ENCODE measurements around the gene DMD.

DMD gene

DNA sequence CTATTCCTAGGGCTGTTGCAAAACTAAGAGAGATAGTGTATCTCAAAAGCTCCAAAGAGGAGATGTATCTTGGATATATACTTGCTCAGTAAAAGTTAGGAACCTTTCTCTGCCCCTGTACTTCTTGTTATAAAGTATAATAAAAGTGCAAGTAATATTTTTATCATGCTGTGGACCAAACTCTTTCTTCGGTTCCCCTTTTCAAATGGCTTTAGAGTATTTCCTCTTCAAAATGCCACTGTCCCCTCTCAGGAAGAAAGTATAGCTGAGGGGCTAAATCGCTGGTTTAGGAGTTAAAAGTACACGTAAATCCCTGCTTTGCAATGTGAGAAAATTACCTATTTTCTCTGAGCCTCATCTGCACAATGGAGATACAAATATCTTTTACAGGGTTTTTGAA lies 1970.4 kb downstream of the DMD start:
- Histone ChIP-seq H3K36me3 (ENCODE audit: insufficient read depth, low read length) (no peaks in the 10 kb centered on the region), H3K9me3 (ENCODE audit: insufficient read depth, low read length, severe bottlenecking) (no peaks in the 10 kb centered on the region), H3K27me3 (ENCODE audit: insufficient read depth, low read length, poor library complexity) (no peaks in the 10 kb centered on the region), H3K9ac (ENCODE audit: low read depth, low read length) (no peak overlapping the region), H4K20me1 (ENCODE audit: insufficient read depth, low read length) (no peaks in the 10 kb centered on the region), H2AFZ (ENCODE audit: low read depth, low read length) (no peak overlapping the region), H3K4me2 (ENCODE audit: insufficient read depth, low read length) (no peak overlapping the region), H3K27ac (ENCODE audit: low read length) (no peak overlapping the region), H3K4me3 (ENCODE audit: low read depth in 1 of 2, low read length in 2 of 2) (no peak overlapping the region), H3K4me1 (ENCODE audit: insufficient read depth, low read length) (no peaks in the 10 kb centered on the region), H3K79me2 (ENCODE audit: insufficient read depth, low read length) (no peaks in the 10 kb centered on the region)
- DNase-seq, result no peak
- no peak for ATAC-seq (ENCODE audit: insufficient read depth, low read depth)
- TF ChIP-seq, protein P1, sequence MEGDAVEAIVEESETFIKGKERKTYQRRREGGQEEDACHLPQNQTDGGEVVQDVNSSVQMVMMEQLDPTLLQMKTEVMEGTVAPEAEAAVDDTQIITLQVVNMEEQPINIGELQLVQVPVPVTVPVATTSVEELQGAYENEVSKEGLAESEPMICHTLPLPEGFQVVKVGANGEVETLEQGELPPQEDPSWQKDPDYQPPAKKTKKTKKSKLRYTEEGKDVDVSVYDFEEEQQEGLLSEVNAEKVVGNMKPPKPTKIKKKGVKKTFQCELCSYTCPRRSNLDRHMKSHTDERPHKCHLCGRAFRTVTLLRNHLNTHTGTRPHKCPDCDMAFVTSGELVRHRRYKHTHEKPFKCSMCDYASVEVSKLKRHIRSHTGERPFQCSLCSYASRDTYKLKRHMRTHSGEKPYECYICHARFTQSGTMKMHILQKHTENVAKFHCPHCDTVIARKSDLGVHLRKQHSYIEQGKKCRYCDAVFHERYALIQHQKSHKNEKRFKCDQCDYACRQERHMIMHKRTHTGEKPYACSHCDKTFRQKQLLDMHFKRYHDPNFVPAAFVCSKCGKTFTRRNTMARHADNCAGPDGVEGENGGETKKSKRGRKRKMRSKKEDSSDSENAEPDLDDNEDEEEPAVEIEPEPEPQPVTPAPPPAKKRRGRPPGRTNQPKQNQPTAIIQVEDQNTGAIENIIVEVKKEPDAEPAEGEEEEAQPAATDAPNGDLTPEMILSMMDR (IDR thresholded peaks at IDR 0.05; ENCODE audit: borderline replicate concordance, extremely low read depth, low read length, poor library complexity, severe bottlenecking), result no peak
- no peak for TF ChIP-seq EZH2 (IDR thresholded peaks at IDR 0.05; ENCODE audit: borderline replicate concordance, low read depth, low read length, severe bottlenecking)

DNA sequence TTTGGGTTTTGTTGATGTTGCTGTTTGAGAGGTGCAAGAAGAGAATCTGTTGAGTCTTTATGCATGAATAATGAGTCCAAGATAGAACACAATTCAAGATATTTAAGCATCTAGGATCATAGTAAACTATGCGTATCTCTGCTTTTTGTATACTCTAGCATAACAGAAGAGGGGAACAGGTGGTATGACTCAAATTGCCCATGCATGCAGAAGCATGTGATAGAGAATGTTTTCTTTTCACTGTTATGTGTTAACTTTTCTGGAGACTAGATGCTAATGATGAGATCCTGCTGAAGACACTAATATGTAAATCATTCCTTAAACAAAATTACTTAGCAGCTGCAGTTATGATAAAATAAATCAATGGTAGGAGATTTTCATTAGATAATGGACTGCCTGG lies 1974.2 kb downstream of the DMD start:
- no peak for ATAC-seq (ENCODE audit: insufficient read depth, low read depth)

DNA sequence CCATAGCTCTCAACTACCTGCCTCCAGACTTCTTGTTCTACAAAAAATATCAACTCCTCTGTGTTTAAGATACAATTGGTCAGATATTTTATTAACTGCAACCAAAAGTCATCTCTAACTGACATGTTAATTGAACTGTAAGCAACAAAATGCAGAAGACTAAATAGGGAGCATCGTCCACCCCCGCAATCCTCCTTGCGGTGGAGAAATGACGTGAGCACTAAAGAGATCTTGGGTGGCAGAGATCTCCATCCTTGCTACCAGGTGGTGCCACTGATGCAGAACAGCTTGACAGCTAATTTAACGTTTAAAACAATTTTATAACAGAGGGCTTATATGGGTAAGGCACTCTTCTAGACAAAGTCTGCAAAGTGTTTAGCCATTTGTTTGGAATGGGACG lies 1975.1 kb downstream of the DMD start:
- Histone ChIP-seq H3K4me2 (ENCODE audit: insufficient read depth, low read length) (no peak overlapping the region), H2AFZ (ENCODE audit: low read depth, low read length) (no peak overlapping the region), H3K27me3 (ENCODE audit: insufficient read depth, low read length, poor library complexity) (no peaks in the 10 kb centered on the region), H3K4me1 (ENCODE audit: insufficient read depth, low read length) (no peaks in the 10 kb centered on the region), H3K27ac (ENCODE audit: low read length) (no peak overlapping the region), H3K9ac (ENCODE audit: low read depth, low read length) (no peak overlapping the region), H3K9me3 (ENCODE audit: insufficient read depth, low read length, severe bottlenecking) (no peaks in the 10 kb centered on the region), H4K20me1 (ENCODE audit: insufficient read depth, low read length) (no peaks in the 10 kb centered on the region), H3K36me3 (ENCODE audit: insufficient read depth, low read length) (no peaks in the 10 kb centered on the region), H3K79me2 (ENCODE audit: insufficient read depth, low read length) (no peaks in the 10 kb centered on the region), H3K4me3 (ENCODE audit: low read depth in 1 of 2, low read length in 2 of 2) (no peak overlapping the region)
- ATAC-seq (ENCODE audit: insufficient read depth, low read depth) (no peak), DNase-seq (no peak)
- TF ChIP-seq, protein P1 (IDR thresholded peaks at IDR 0.05; ENCODE audit: borderline replicate concordance, extremely low read depth, low read length, poor library complexity, severe bottlenecking), result no peak
- TF ChIP-seq EZH2 (IDR thresholded peaks at IDR 0.05; ENCODE audit: borderline replicate concordance, low read depth, low read length, severe bottlenecking), result no peak

More for the DNA sequence above, 1974.2 kb downstream of the DMD start:
- DNase-seq, result no peak
- Histone ChIP-seq H3K27ac (ENCODE audit: low read length) (no peak overlapping the region), H3K9ac (ENCODE audit: low read depth, low read length) (no peak overlapping the region), H3K27me3 (ENCODE audit: insufficient read depth, low read length, poor library complexity) (no peaks in the 10 kb centered on the region), H3K4me2 (ENCODE audit: insufficient read depth, low read length) (no peak overlapping the region), H3K4me1 (ENCODE audit: insufficient read depth, low read length) (no peaks in the 10 kb centered on the region), H3K4me3 (ENCODE audit: low read depth in 1 of 2, low read length in 2 of 2) (no peak overlapping the region), H4K20me1 (ENCODE audit: insufficient read depth, low read length) (no peaks in the 10 kb centered on the region), H2AFZ (ENCODE audit: low read depth, low read length) (no peak overlapping the region), H3K9me3 (ENCODE audit: insufficient read depth, low read length, severe bottlenecking) (no peaks in the 10 kb centered on the region), H3K79me2 (ENCODE audit: insufficient read depth, low read length) (no peaks in the 10 kb centered on the region), H3K36me3 (ENCODE audit: insufficient read depth, low read length) (no peaks in the 10 kb centered on the region)
- no peak for TF ChIP-seq EZH2 (IDR thresholded peaks at IDR 0.05; ENCODE audit: borderline replicate concordance, low read depth, low read length, severe bottlenecking)
- TF ChIP-seq, protein P1 (IDR thresholded peaks at IDR 0.05; ENCODE audit: borderline replicate concordance, extremely low read depth, low read length, poor library complexity, severe bottlenecking), result no peak

Measured in DND-41 (cell line).